GM23338 (cell line): ENCODE results near the gene INTS3. TPM values are rescaled to one million over a fixed set of nuclear protein-coding genes. Genes with fewer than 3 reads are reported as not detected.

ENCODE experiments used
- ATAC-seq: fragments of 200-7000 bp; cut with Tn5 transposase; 3 replicates; pipeline ENCODE4 v1.9.1; 2020
- DNase-seq: peaks from one replicate; pipeline ENCODE4 v3.0.0-alpha.2; 2015; ENCODE audit warnings: low spot score
- H2AFZ ChIP-seq: fragments of 200-600 bp; sonication (generic); 2 replicates; pipeline ENCODE4 v1.8.0; 2016; ENCODE audit warnings: antibody characterized with exemption, mild to moderate bottlenecking, moderate library complexity
- H3F3A ChIP-seq: fragments of 200-600 bp; sonication (generic); replicated peaks from 2 replicates; pipeline ENCODE4 v1.8.0; 2017; ENCODE audit warnings: antibody characterized with exemption, mixed run types, low read depth
- H3K27ac ChIP-seq: fragments of 200-600 bp; sonication (generic); 2 replicates; pipeline ENCODE4 v1.6.1; 2016; ENCODE audit warnings: low read depth
- H3K27me3 ChIP-seq: fragments of 200-600 bp; sonication (generic); 2 replicates; pipeline ENCODE4 v1.8.0; 2016; ENCODE audit warnings: mild to moderate bottlenecking, mixed run types, moderate library complexity; ENCODE audit not compliant: insufficient read depth
- H3K36me3 ChIP-seq: fragments of 200-600 bp; sonication (generic); 2 replicates; pipeline ENCODE4 v1.8.0; 2016; ENCODE audit warnings: mild to moderate bottlenecking; ENCODE audit not compliant: insufficient read depth
- H3K4me1 ChIP-seq: fragments of 200-600 bp; sonication (generic); 2 replicates; pipeline ENCODE4 v1.8.0; 2016; ENCODE audit warnings: mild to moderate bottlenecking, moderate library complexity; ENCODE audit not compliant: insufficient read depth
- H3K4me2 ChIP-seq: fragments of 200-600 bp; sonication (generic); 2 replicates; pipeline ENCODE4 v1.7.1; 2017; ENCODE audit warnings: mixed run types
- H3K4me3 ChIP-seq: fragments of 200-600 bp; sonication (generic); 2 replicates; pipeline ENCODE4 v1.6.1; 2016; ENCODE audit warnings: mixed run types
- H3K79me2 ChIP-seq: fragments of 200-600 bp; sonication (generic); replicated peaks from 2 replicates; pipeline ENCODE4 v1.8.0; 2017; ENCODE audit warnings: mild to moderate bottlenecking; ENCODE audit not compliant: insufficient read depth
- H3K9me2 ChIP-seq: fragments of 200-600 bp; sonication (generic); 2 replicates; pipeline ENCODE4 v1.8.0; 2017; ENCODE audit not compliant: insufficient read depth
- H4K20me1 ChIP-seq: fragments of 200-600 bp; sonication (generic); replicated peaks from 2 replicates; pipeline ENCODE4 v1.8.0; 2017; ENCODE audit warnings: mild to moderate bottlenecking; ENCODE audit not compliant: insufficient read depth
- H3K27ac Mint-ChIP-seq: 2 replicates; pipeline ENCODE4 v1.8.0; 2020; ENCODE audit warnings: inconsistent platforms, mild to moderate bottlenecking, moderate library complexity, mixed read lengths
- H3K27me3 Mint-ChIP-seq: 3 replicates; pipeline ENCODE4 v1.8.0; 2022; ENCODE audit warnings: low read depth, mild to moderate bottlenecking, moderate library complexity, mixed read lengths, inconsistent platforms; ENCODE audit not compliant: insufficient read depth, poor library complexity
- H3K36me3 Mint-ChIP-seq: 3 replicates; pipeline ENCODE4 v1.8.0; 2021; ENCODE audit warnings: low read depth, mild to moderate bottlenecking, inconsistent platforms, moderate library complexity, mixed read lengths
- H3K4me1 Mint-ChIP-seq: 3 replicates; pipeline ENCODE4 v1.8.0; 2020; ENCODE audit warnings: mild to moderate bottlenecking, inconsistent platforms, mixed read lengths
- H3K4me3 Mint-ChIP-seq: 3 replicates; pipeline ENCODE4 v1.8.0; 2021; ENCODE audit warnings: moderate library complexity, mild to moderate bottlenecking, inconsistent platforms, mixed read lengths
- H3K9me3 Mint-ChIP-seq: 3 replicates; pipeline ENCODE4 v1.8.0; 2020; ENCODE audit warnings: moderate library complexity, mild to moderate bottlenecking, inconsistent platforms, mixed read lengths
- CREB1 ChIP-seq: fragments of 250-450 bp; sonication (Bioruptor Pico); IDR thresholded peaks from 2 replicates; pipeline ENCODE4 v1.5.0; 2020; ENCODE audit warnings: low read depth, mild to moderate bottlenecking, moderate library complexity
- CTCF ChIP-seq, 2 experiments: fragments of 200-600 bp in 1 of 2; sonication (generic) in 1 of 2; conservative IDR thresholded peaks; 2 replicates each; pipeline versions ENCODE4 v1.5.1 to v1.6.1; 2016 to 2017; ENCODE audit warnings: antibody characterized with exemption in 2 of 2, low read depth in 2 of 2, mild to moderate bottlenecking in 2 of 2, moderate library complexity in 1 of 2
- ETS1 ChIP-seq: IDR thresholded peaks from 2 replicates; pipeline ENCODE4 v1.6.1; 2016; ENCODE audit warnings: antibody characterized with exemption
- EZH2 ChIP-seq: fragments of 200-600 bp; sonication (generic); IDR thresholded peaks from one replicate; pipeline ENCODE4 v1.8.0; 2017; ENCODE audit warnings: antibody characterized with exemption, mild to moderate bottlenecking, low read depth; ENCODE audit not compliant: unreplicated experiment
- EZH2phosphoT487 ChIP-seq: fragments of 200-600 bp; sonication (generic); IDR thresholded peaks from one replicate; pipeline ENCODE4 v1.8.1; 2018; ENCODE audit warnings: antibody characterized with exemption; ENCODE audit not compliant: unreplicated experiment
- JUNB ChIP-seq: IDR thresholded peaks from one replicate; pipeline ENCODE4 v1.6.1; 2016; ENCODE audit warnings: antibody characterized with exemption; ENCODE audit not compliant: unreplicated experiment
- NANOG ChIP-seq: IDR thresholded peaks from 2 replicates; pipeline ENCODE4 v1.6.1; 2016; ENCODE audit warnings: antibody characterized with exemption, borderline replicate concordance
- POLR2AphosphoS5 ChIP-seq: IDR thresholded peaks from 2 replicates; pipeline ENCODE4 v1.6.1; 2016; ENCODE audit warnings: antibody characterized with exemption, low read depth
- REST ChIP-seq: IDR thresholded peaks from one replicate; pipeline ENCODE4 v1.6.1; 2018; ENCODE audit warnings: antibody characterized with exemption; ENCODE audit not compliant: unreplicated experiment
- STAT1 ChIP-seq: IDR thresholded peaks from one replicate; pipeline ENCODE4 v1.6.1; 2016; ENCODE audit warnings: antibody characterized with exemption; ENCODE audit not compliant: unreplicated experiment
- ZNF114 ChIP-seq: fragments of 250-450 bp; sonication (Bioruptor Pico); IDR thresholded peaks from 2 replicates; pipeline ENCODE4 v1.5.0; 2020; ENCODE audit warnings: mild to moderate bottlenecking, moderate library complexity
- ZNF331 ChIP-seq: fragments of 250-450 bp; sonication (Bioruptor Pico); IDR thresholded peaks from 2 replicates; pipeline ENCODE4 v1.5.0; 2020; ENCODE audit warnings: low read depth, mild to moderate bottlenecking, moderate library complexity
- ZNF462 ChIP-seq: fragments of 250-450 bp; sonication (Bioruptor Pico); IDR thresholded peaks from 2 replicates; pipeline ENCODE4 v1.5.0; 2020; ENCODE audit warnings: mild to moderate bottlenecking, moderate library complexity
- polyA plus RNA-seq: library from polyadenylated mRNA; unstranded; fragments of >200 nt; fragmentation: Nextera tagmentation; extraction: Ambion mirVana; gene quantifications from 2 replicates; pipeline ENCODE4 v1.2.1, GENCODE V29; 2016
- total RNA-seq: library from RNA; depleted of rRNA; stranded (reverse); fragments of >200 nt; shearing (Covaris generic); gene quantifications from 2 replicates; pipeline ENCODE4 v1.2.3, GENCODE V29; 2014

The INTS3 gene
- total and polyA plus RNA-seq, 2 experiments from 2014 or later = 22.7 to 51.3 TPM

GRCh38 chr1:153684892-153685291 is 43.0 kb upstream of the INTS3 start:
- Mint-ChIP-seq H3K4me3 (no peak overlapping the region), H3K27ac (no peak overlapping the region; the same call in 1 of the 2 replicates), H3K9me3 (no peaks in the 10 kb centered on the region; the same call in 2 of the 3 replicates), H3K27me3 (peaks cover 23% of the 10 kb centered on the region), H3K4me1 (peaks cover 21% of the 10 kb centered on the region), H3K36me3 (peaks cover 65% of the 10 kb centered on the region)
- no peaks in the 10 kb centered on the region for H3K9me2 ChIP-seq
- no peak overlapping the region for H3K4me3 ChIP-seq
- H3K4me1 ChIP-seq = peaks cover 6% of the 10 kb centered on the region
- H3K4me2 ChIP-seq = no peak overlapping the region
- H3K27ac ChIP-seq = no peak overlapping the region
- 0 out of 2 replicates have a peak, but pooled peaks cover 2% of the 10 kb centered on the region for H3F3A ChIP-seq
- H3K79me2 ChIP-seq = no peaks in the 10 kb centered on the region
- H3K27me3 ChIP-seq = peaks cover 14% of the 10 kb centered on the region
- ATAC-seq (no peak), DNase-seq (no peak)
- TF ChIP-seq NANOG (no peak), CREB1 (CRISPR knock-in tag) (no peak), CTCF (conservative IDR thresholded peaks at IDR 0.05; ENCODE audit: low read depth in 2 of 2) (no peak), ZNF462 (CRISPR knock-in tag) (no peak), POLR2AphosphoS5 (no peak), EZH2phosphoT487 (no peak), JUNB (no peak), ZNF114 (no peak), ZNF331 (CRISPR knock-in tag) (no peak), STAT1 (no peak), ETS1 (no peak), EZH2 (no peak), REST (no peak)
- no peaks in the 10 kb centered on the region for H4K20me1 ChIP-seq
- no peak overlapping the region for H2AFZ ChIP-seq
- H3K36me3 ChIP-seq = no peaks in the 10 kb centered on the region
